Activated B cell treated with CpG ODN at 0.5 μM for 24 hours (primary cell): ENCODE results near the gene RGMA. TPM values are rescaled to one million over a fixed set of nuclear protein-coding genes. Genes with fewer than 3 reads are reported as not detected.

Experiments
- ATAC-seq: fragments of 200-7000 bp; cut with Tn5 transposase; one replicate; pipeline ENCODE4 v1.10.0; 2021; ENCODE audit warnings: low read depth, mild to moderate bottlenecking, moderate library complexity
- CTCF ChIA-PET: fragments of 350-600 bp; sonication (Branson Sonifier 250); formaldehyde crosslinking; loops from one replicate; lab custom pipeline; 2021; ENCODE audit warnings: antibody characterized with exemption; lab: Charles Lee
- POLR2A ChIA-PET: fragments of 350-600 bp; sonication (Branson Sonifier 250); formaldehyde crosslinking; loops from one replicate; lab custom pipeline; 2021; ENCODE audit warnings: antibody characterized with exemption; lab: Charles Lee
- DNase-seq: peaks from one replicate; pipeline ENCODE4 v3.0.0; 2022
- H3K27ac Mint-ChIP-seq: one replicate; pipeline ENCODE4 v1.8.0; 2020; ENCODE audit warnings: mixed read lengths
- H3K27me3 Mint-ChIP-seq: one replicate; pipeline ENCODE4 v1.8.0; 2021; ENCODE audit warnings: mixed read lengths
- H3K36me3 Mint-ChIP-seq: one replicate; pipeline ENCODE4 v1.8.0; 2021; ENCODE audit warnings: low read depth, mixed read lengths
- H3K4me1 Mint-ChIP-seq: one replicate; pipeline ENCODE4 v1.8.0; 2021; ENCODE audit warnings: mixed read lengths
- H3K4me3 Mint-ChIP-seq: one replicate; pipeline ENCODE4 v1.8.0; 2020; ENCODE audit warnings: mild to moderate bottlenecking, mixed read lengths
- H3K9me3 Mint-ChIP-seq: one replicate; pipeline ENCODE4 v1.8.0; 2020; ENCODE audit warnings: mixed read lengths
- CTCF ChIP-seq: fragments of 200-600 bp; IDR thresholded peaks from one replicate; pipeline ENCODE4 v1.8.0; 2022; ENCODE audit warnings: antibody characterized with exemption, mild to moderate bottlenecking
- intact Hi-C: fragments of 100-400 bp; cut with micrococcal nuclease; formaldehyde crosslinking; loops from one replicate; pipeline ENCODE4 v1.15.1; 2024
- total RNA-seq: library from RNA; stranded (reverse); gene quantifications from 2 replicates; pipeline ENCODE4 v1.2.3, GENCODE V29; 2022

The RGMA gene
- total RNA-seq, 1 donor from 2014 or later = not detected

- peaks cover 8% of the 10 kb centered on the region for H3K9me3 Mint-ChIP-seq
- H3K27me3 Mint-ChIP-seq = peaks cover 17% of the 10 kb centered on the region
- ChIA-PET CTCF (no interaction called here), POLR2A (no interaction called here)
- DNase-seq (no peak), ATAC-seq (no peak)
- intact Hi-C loops = no loop called here
- H3K4me3 Mint-ChIP-seq = no peak overlapping the region
- peaks cover 6% of the 10 kb centered on the region for H3K4me1 Mint-ChIP-seq
- H3K36me3 Mint-ChIP-seq = no peaks in the 10 kb centered on the region
- no peak overlapping the region for H3K27ac Mint-ChIP-seq
- TF ChIP-seq CTCF = no peak
Measured at GRCh38 chr15:93044301-93045190, 44.5 kb downstream of the RGMA start.

GRCh38 chr15:93043621-93044300 is 45.2 kb downstream of the RGMA start:
- Mint-ChIP-seq H3K9me3 (peaks cover 8% of the 10 kb centered on the region), H3K27me3 (peaks cover 11% of the 10 kb centered on the region), H3K4me1 (peaks cover 4% of the 10 kb centered on the region), H3K27ac (no peak overlapping the region), H3K36me3 (no peaks in the 10 kb centered on the region), H3K4me3 (no peak overlapping the region)
- no peak for TF ChIP-seq CTCF
- POLR2A ChIA-PET = no interaction called here
- CTCF ChIA-PET = no interaction called here
- ATAC-seq = no peak
- no peak for DNase-seq
- intact Hi-C loops = no loop called here

- Mint-ChIP-seq H3K9me3 (peaks cover 8% of the 10 kb centered on the region), H3K27ac (no peak overlapping the region), H3K36me3 (no peaks in the 10 kb centered on the region), H3K4me1 (peaks cover 4% of the 10 kb centered on the region), H3K4me3 (no peak overlapping the region), H3K27me3 (peaks cover 9% of the 10 kb centered on the region)
- DNase-seq (no peak), ATAC-seq (no peak)
- intact Hi-C loops = no loop called here
- TF ChIP-seq CTCF = no peak
- ChIA-PET POLR2A (no interaction called here), CTCF (interaction anchor here (0.9 kb wide), 1 partner anchor 13 kb away, joined by 3 read pairs; no protein-coding TSS in a partner anchor)
Measured at GRCh38 chr15:93042691-93043378, 46.2 kb downstream of the RGMA start.

GRCh38 chr15:93042211-93042610 is 46.8 kb downstream of the RGMA start:
- TF ChIP-seq CTCF = no peak
- ATAC-seq (no peak), DNase-seq (no peak)
- ChIA-PET POLR2A (no interaction called here), CTCF (interaction anchor here (0.9 kb wide), 1 partner anchor 12 kb away, joined by 3 read pairs; no protein-coding TSS in a partner anchor)
- no peak overlapping the region for H3K4me3 Mint-ChIP-seq
- no peaks in the 10 kb centered on the region for H3K4me1 Mint-ChIP-seq
- H3K9me3 Mint-ChIP-seq = peaks cover 8% of the 10 kb centered on the region
- intact Hi-C loops = no loop called here
- no peak overlapping the region for H3K27ac Mint-ChIP-seq
- peaks cover 7% of the 10 kb centered on the region for H3K27me3 Mint-ChIP-seq
- no peaks in the 10 kb centered on the region for H3K36me3 Mint-ChIP-seq

- no peak overlapping the region for H3K27ac Mint-ChIP-seq
- CTCF ChIA-PET = no interaction called here
- H3K4me3 Mint-ChIP-seq = no peak overlapping the region
- POLR2A ChIA-PET = no interaction called here
- H3K27me3 Mint-ChIP-seq = peaks cover 3% of the 10 kb centered on the region
- DNase-seq (no peak), ATAC-seq (no peak)
- H3K9me3 Mint-ChIP-seq = peaks cover 3% of the 10 kb centered on the region
- no peaks in the 10 kb centered on the region for H3K4me1 Mint-ChIP-seq
- intact Hi-C loops = no loop called here
- no peak for TF ChIP-seq CTCF
- H3K36me3 Mint-ChIP-seq = no peaks in the 10 kb centered on the region
Measured at GRCh38 chr15:93041159-93041547, 47.9 kb downstream of the RGMA start.
